HG03196 (cell line): ENCODE data around the gene KCNT2.
"Not testable (repeated sequence)": the region's sequence is repeated elsewhere in the genome, so short reads cannot be mapped to it uniquely, and the experiment has no call there.

Experiments
- ATAC-seq: cut with Tn5 transposase; IDR thresholded peaks from one replicate; pipeline ENCODE4 v1.9.1; 2021; ENCODE audit not compliant: unreplicated experiment

The KCNT2 gene

GRCh38 chr1:196593955-196594354 lies 14.3 kb downstream of the KCNT2 start:
- no peak for ATAC-seq

GRCh38 chr1:196590959-196591358 lies 17.3 kb downstream of the KCNT2 start:
- ATAC-seq, result no peak

DNA sequence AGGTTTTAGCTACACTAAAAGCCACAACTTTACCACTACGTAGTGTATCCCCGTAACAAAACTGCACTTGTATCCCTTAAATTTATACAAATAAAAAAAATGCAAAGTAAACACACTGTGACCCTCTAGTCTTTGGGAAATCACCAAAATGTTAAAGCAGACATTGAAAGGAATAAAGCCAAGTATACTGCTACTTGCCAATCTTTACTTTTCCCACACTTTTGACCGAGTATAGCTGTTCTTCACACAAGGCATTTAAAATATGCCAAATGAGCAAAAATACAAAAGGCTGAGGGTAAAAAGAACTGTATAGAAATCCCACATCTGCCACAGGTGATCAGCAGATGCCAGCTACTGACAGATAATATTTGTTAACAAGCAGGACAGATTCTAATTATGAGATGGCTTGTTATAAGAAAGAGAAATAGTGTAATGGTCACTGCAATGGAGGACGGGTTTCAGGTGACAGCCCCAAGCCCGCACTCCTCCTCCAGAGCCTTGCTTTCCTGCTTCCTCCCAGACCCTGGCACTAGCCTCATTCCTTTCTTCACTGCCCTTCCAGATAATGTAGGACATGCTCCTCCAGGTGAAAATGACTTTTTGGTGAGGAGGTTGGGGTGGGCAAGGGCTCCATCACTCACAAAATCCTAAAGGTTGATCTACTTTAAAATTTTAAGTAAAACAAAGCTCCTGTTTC lies 18.1 kb downstream of the KCNT2 start:
- no peak for ATAC-seq

DNA sequence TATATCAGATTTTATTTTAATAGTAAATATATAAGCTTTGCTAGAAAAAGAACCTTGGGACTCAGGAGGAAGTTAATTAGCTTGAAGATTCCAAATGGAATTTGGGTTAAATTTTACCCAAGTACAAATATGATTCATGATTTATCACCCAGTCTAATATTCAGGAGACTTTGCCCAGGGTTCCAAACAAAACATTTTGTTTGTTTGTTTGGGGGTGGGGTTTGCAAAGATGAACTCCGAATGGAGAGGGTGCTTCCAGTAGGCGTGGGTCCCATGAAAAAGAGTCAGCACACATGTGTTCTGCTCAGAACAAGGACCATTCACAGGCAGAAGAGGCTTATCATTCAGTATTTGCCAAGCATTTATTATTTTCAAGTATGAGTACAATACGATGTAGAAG lies 23.5 kb downstream of the KCNT2 start:
- no peak for ATAC-seq

DNA sequence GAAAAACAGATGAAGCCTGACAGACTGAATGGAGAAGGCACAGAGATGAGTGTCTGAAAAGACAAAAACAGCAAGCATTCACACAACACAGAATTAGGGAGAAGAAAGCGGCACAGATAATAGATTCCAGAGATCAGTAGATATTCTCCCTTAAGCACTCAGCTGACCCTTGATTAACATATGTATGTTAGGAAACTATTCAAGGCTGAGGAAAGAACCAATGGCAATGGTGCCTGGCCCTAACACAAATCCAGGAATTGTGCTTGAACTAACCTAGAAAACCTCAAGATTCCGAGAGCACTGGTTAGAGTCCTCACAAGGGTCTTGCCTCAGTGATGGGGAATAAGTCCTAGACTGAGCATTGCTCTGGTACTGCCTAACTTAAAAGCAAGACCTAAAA lies 30.9 kb downstream of the KCNT2 start:
- no peak for ATAC-seq

DNA sequence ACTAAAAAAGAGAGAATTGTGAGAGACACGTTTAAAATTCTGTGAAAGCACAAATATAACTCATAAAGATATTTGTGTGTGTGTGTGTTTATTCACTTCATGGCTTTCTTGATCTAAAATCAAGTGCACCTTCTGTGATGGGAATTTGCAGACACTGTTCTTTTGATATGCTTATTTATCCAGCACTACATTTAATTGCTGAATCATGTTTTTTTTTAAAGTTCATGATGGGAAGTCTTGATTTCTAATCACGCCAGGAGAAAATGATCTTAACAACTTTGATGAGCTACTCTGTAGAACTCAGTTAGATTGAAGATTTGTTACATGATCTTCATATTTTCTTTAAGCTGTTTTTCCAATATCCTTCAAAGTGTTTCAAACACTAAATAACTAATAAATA lies 35.0 kb downstream of the KCNT2 start:
- ATAC-seq, result no peak

- ATAC-seq, result no peak
Measured at GRCh38 chr1:196567238-196567637, 41.0 kb downstream of the KCNT2 start.

DNA sequence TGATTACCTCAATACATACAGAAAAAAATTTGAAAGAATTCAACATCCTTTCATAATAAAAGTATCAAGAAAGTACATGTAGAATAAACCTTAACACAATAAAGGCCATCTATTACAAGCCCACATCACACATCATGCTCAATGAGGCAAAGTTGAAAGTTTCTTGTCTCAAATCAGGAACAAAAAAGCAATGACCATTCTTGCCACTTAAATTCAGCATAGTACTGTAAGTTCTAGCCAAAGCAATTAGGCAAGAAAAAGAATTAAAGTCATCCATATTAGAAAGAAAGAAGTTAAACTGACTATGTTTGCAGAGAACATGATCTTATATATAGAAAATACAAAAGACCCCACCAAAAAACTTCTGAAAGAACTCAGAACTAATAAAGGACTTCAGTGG lies 44.5 kb downstream of the KCNT2 start:
- no peak for ATAC-seq

GRCh38 chr1:196559314-196559713 lies 48.9 kb downstream of the KCNT2 start:
- ATAC-seq, result no peak

DNA sequence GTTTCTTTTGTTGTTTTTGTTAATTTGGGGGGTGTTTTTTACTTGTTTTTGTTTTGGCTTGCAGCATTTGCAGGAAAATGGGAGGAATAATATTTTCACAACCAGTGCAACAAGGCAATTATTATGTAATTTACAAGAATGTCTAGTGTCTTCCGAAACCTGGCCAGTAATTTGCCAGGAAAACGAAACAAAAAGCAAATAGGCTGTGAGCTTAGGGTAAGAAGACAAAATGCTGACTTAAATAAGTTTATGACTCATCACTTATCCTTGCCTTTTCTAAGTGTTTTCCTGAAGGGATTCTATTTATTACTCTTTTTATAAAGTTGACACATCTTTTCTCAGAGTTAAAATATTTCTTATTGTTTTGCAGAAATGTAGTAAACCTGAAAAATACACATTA lies 49.8 kb downstream of the KCNT2 start:
- peak; percentile 86 for ATAC-seq

GRCh38 chr1:196557797-196558196 lies 50.4 kb downstream of the KCNT2 start:
- ATAC-seq, result no peak

DNA sequence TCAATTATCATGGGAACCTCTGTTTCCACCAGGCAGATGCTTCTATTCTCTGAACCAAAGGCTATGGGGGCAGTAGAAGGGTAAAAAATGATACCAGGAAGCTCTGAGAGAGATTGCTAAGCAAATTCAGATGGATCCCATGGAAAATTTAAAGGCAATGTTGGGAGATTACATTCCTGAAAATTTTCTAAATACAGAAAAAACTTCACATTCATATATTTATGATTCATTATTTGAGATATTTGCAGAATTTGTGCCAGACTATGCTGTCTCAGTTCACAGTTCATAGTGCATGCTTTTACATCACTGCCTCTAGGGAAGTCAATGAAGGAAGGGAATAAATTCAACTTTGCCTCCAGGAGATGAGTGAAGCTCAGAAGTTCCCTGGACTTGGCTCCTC lies 57.5 kb downstream of the KCNT2 start:
- ATAC-seq, result no peak

- no peak for ATAC-seq
Measured at GRCh38 chr1:196546272-196547111, 61.7 kb downstream of the KCNT2 start.

GRCh38 chr1:196545222-196545621 lies 63.0 kb downstream of the KCNT2 start:
- no peak for ATAC-seq

DNA sequence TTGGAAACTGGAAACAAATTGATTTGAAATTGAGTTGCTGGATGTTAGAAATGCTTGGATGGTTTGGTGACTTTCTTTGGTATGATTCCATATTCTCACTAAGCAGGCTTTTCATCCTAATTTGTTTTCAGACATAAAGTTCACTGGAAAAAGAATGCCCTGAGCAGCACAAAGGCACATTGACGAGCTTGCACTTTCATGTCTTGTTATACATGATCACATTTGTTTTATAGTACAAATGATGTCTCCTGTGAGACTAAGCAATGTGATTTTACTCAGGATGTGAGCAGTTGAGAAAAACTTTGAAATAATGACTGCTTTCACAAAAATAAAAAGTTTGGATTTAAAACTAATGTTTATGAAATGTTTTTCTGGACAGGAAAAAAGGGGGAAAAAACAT lies 63.6 kb downstream of the KCNT2 start:
- ATAC-seq, result no peak

GRCh38 chr1:196543833-196544232 lies 64.4 kb downstream of the KCNT2 start:
- ATAC-seq, result no peak

DNA sequence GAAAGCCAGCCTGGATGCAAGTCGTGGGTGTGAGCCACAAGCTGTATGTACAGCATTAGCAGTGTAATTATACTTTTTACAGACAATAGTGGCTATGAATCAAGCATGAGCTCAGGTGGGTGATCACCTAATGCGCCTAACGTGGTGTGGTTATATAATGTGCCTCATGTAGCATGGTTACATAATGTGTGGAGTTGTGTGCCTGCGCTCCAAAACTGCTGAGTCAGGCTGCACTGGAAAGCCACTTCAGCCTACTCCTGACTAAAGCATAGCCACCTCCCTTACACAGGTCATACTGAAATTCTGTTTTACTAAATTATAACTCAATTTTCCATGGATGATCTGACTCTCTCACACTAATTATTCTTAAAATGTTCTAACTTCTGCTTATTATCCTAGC lies 69.8 kb downstream of the KCNT2 start:
- no peak for ATAC-seq

GRCh38 chr1:196535727-196536126 lies 72.5 kb downstream of the KCNT2 start:
- no peak for ATAC-seq

- no peak for ATAC-seq
Measured at GRCh38 chr1:196531737-196532524, 76.3 kb downstream of the KCNT2 start.

GRCh38 chr1:196527919-196528318 lies 80.3 kb downstream of the KCNT2 start:
- ATAC-seq, result no peak

GRCh38 chr1:196522574-196523345 lies 85.5 kb downstream of the KCNT2 start:
- not testable (repeated sequence) for ATAC-seq
